GM21528 (cell line): Measurements from ENCODE around the gene UNC79.

Experiments
- ATAC-seq: cut with Tn5 transposase; IDR thresholded peaks from one replicate; pipeline ENCODE4 v1.9.1; 2021; ENCODE audit warnings: mild to moderate bottlenecking, moderate library complexity; ENCODE audit not compliant: unreplicated experiment, low FRiP score

Gene UNC79

DNA sequence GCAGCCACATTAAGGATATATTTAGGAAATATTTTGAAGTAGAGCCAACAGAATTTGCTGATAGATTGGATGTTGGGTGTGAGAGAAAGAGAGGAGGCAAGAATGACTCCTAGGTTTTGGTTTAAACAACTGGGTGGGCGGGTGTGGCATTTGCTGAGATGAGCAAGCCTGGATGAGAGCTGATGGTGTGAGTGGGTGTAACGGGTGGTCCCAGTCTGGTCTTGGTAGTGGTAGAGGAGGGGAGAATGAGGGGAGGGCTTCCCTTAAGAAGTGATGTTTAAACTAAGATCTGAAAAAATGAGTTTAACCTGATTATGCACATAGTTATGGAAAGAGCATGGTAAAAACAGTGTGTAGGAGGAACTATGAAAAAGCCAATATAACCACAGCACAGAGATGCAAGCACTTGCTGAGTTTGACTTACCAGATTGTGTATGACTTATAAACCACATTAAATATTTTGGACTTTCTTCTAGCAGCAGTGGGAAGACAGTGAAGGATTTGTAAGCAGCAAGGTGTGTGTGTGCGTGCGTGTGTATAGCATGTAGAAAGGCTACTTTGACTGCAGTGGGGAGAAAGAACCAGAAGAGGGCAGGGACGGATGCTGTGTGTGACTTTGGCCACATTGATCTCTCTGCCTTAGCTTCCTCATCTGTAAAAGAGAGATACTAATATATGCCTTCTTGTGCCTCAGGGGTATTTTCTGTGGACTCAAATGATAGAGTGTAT is 217.9 kb downstream of the UNC79 start:
- no peak for ATAC-seq

GRCh38 chr14:93654599-93654998 is 223.9 kb downstream of the UNC79 start:
- no peak for ATAC-seq

DNA sequence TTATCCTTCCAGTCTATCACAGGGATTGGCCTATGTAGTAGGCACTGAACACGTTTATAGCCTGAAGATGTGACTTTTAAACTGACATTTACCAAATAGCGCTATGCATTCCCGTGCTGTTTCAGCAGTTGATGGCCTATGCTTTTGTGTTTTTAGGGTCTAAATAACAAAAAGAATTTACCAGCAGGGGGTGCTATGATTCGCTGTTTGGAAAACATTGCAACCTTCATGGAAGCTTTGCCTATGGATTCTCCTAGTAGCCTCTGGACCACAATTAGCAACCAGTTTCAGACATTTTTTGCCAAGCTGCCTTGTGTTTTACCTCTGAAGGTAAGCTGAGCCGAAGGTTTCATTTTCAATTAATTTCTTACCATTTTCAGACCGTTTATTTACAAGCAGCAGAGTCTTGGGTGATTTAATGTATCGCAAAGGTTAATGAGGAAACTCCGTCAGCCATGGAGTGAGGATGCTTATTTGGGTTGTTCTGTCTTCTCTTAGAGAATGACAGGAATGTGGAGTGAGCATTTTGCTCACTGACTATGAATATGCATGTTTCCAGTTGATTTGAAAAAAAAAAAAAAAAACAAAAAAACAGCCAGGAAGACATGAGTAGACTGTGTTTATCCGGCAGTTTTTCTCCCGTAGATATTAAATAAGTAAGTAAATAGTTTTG is 224.5 kb downstream of the UNC79 start:
- ATAC-seq: no peak

GRCh38 chr14:93657875-93658274 is 227.1 kb downstream of the UNC79 start:
- no peak for ATAC-seq

DNA sequence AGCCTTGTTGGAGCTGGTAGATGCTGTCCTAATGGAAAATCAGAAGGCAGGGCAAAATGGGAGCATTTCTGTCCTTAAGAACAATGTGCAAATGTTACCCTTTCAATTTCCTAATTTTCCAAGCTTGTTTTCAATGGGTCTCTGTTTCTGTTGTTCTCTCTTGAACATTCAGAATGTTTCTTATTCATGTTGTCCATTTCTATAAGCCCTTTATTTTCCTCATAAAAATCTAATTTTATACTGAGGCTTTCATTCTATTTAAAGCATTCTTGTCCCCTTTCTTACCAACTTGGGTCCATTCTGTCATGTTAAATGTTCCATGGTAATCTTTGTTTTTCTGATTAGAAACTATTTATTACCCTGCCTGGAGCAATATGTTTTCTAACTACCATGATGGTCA is 232.6 kb downstream of the UNC79 start:
- ATAC-seq: no peak

DNA sequence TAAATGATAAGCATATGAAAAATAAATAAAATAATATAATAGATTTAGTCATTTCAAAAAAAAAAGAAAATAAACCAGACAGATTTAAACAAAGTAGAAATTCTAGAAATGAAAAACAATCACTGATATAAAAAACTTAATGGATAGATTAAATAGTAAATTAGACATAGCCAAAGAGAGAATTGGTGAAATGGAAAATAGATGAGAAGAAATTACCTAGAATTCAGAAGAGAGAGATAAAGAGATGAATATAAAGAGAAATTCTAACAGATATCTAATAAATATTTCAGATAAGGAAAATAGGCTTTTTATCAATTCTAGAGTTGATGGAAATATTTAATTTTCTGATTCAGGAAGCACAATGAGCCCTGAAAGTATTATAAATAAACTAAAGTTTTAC is 234.4 kb downstream of the UNC79 start:
- no peak for ATAC-seq

- no peak for ATAC-seq
Measured at GRCh38 chr14:93669632-93670031, 238.9 kb downstream of the UNC79 start.

GRCh38 chr14:93674343-93674742 is 243.6 kb downstream of the UNC79 start:
- ATAC-seq: no peak

GRCh38 chr14:93675651-93676050 is 244.9 kb downstream of the UNC79 start:
- no peak for ATAC-seq

DNA sequence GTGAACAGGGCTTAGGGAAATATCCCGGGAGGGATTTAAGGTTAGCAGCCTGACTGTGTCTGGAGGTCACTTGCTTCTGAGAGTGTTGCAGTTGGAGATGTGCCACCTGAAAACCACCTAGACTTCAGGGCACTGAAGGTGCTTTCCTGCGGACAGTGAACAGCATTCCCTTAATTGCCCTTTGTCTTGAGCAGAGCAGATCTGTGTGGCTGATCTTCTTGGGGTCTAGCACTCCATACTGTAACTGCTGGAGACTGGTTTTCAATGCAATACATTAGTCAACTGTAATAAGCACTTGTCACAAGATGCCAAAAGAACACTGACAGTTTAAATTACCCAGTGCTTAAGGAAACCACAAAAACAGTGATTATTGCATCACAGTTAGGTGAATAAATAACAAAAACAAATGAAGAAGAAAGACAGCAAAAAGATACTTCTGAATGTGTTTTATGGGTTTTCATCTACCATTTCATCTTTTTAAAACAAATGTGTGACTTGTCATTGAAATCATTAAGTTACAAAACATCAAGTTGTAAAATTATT is 245.7 kb downstream of the UNC79 start:
- ATAC-seq: no peak

DNA sequence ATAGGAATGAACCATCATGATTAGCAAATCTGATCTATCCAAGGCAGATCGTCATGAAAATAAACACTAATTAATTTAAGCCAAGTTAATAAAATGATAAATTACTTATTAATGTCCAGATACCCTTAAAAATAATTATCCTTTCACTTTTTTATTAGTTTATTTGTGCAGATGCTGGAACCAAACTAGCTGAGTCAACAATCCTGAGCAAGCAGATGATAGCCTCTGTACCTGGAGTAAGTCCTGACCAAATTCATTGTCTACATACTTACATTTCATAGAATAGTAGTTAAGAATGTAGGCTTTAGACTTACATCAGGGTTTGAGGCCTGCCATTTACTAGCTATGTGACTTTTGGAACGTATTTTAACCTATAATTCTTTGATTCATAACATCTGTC is 251.7 kb downstream of the UNC79 start:
- ATAC-seq: no peak

- ATAC-seq: no peak
Measured at GRCh38 chr14:93683226-93683625, 252.5 kb downstream of the UNC79 start.

DNA sequence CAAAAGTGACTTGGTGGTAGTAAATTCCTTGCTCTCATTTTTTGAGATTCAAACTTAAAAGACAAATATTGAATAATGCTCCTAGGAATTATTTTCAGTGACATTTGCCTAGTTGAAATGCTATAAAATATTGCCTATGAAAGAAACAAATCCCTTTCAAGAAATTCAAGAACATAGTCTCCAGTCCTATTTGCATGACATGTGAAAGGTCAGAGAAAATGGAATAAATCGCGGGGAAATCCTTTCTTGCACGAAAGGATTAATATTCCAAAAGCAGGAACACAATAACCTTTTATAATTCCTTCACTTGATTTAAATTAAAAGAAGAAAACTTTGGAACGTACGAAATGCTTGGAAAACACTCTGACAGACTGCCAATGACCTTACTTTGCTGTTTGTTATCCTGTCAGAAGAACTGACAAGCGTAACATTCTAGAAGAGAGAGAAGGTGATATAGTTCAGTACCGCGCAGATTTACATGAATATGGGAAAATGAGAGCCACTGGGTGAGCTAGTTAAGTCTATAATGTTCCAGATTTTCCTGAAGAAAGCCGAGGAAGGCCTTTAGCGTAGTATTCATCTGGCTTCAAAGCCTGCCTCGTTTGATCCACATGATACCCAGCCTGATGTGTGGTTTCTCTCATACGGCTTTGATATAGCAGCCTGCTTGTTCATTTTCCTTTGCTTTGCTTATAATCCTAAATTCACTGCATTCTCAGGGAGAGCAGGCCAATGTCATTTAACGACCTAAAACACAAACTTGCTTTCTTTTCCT is 254.6 kb downstream of the UNC79 start:
- no peak for ATAC-seq

GRCh38 chr14:93686268-93686667 is 255.5 kb downstream of the UNC79 start:
- ATAC-seq: no peak

- ATAC-seq: no peak
Measured at GRCh38 chr14:93688239-93688666, 257.5 kb downstream of the UNC79 start.

DNA sequence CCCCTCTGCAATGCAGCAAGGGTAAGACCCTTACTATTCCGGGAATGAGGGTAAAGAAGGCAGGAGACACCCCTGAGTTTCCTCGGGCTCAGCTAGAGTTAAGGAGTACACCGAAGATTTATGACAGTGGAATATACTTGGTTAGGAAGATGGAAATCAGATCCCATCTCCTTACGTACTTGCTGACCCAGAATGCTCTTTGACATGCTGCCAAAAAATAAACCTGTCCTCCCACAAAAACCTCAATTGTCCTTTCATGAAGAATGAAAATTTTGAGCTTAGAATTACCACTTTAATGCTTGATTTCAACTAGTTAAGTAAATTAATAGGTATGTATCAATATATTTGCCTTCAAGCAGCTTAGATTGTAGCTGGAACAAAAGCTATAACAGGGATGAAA is 258.1 kb downstream of the UNC79 start:
- no peak for ATAC-seq

GRCh38 chr14:93690146-93690545 is 259.4 kb downstream of the UNC79 start:
- no peak for ATAC-seq

- no peak for ATAC-seq
Measured at GRCh38 chr14:93691042-93691780, 260.5 kb downstream of the UNC79 start.

GRCh38 chr14:93693914-93694313 is 263.2 kb downstream of the UNC79 start:
- no peak for ATAC-seq

GRCh38 chr14:93700928-93701327 is 270.2 kb downstream of the UNC79 start:
- ATAC-seq: no peak

DNA sequence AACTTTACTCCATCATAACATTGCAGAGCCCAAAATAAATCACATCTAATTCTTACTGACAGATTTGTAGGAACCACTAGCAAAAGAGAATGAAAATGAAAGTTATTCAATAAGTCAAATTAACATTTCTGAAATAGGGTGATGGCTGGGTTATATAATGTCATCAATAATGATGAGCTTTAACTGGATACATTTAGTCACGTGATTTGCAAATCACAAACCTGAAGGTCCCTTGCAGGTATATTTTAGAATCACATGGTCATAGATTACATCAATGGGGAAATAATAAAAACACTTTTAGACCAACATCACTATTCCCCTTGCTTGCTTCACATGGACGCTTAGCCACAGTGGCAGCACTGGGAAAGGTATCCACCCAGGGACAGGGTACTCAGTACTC is 270.8 kb downstream of the UNC79 start:
- no peak for ATAC-seq
